Endothelial cell of umbilical vein (primary cell): ENCODE data around the gene CEP83. TPM values are rescaled to one million over a fixed set of nuclear protein-coding genes. Genes with fewer than 3 reads are reported as not detected.

Experiments used
- BruUV-seq: library from RNA; stranded (reverse); fragments of 400-500 nt; replicated peaks from 2 replicates; lab custom pipeline; 2021; lab: Mats Ljungman, UMichigan
- CTCF ChIA-PET: fragments of 300-600, 350-600 bp; sonication (Branson Sonifier 250); formaldehyde crosslinking; loops from one replicate; lab custom pipeline; 2021; ENCODE audit warnings: antibody characterized with exemption, inconsistent platforms; lab: Charles Lee
- POLR2A ChIA-PET: fragments of 300-600, 350-600 bp; sonication (Branson Sonifier 250); formaldehyde crosslinking; loops from one replicate; lab custom pipeline; 2021; ENCODE audit warnings: antibody characterized with exemption, inconsistent platforms; lab: Charles Lee
- DNase-seq: peaks from one replicate; pipeline ENCODE4 v3.0.0-alpha.2; 2011; ENCODE audit warnings: low read depth, low spot score
- FAIRE-seq: peaks from 2 replicates; lab custom pipeline; 2011; peaks lifted over from hg19 to GRCh38; lab: Jason Lieb, UNC
- H2AFZ ChIP-seq: 2 replicates; pipeline ENCODE4 v1.6.0; 2012; ENCODE audit warnings: low read depth, low read length, control low read depth, inconsistent platforms
- H3K27ac ChIP-seq: 2 replicates; pipeline ENCODE4 v1.5.1; 2011; ENCODE audit warnings: low read depth, mild to moderate bottlenecking, control low read depth, low read length, moderate library complexity; ENCODE audit not compliant: insufficient read depth
- H3K27me3 ChIP-seq, 2 experiments: 2 replicates each; pipeline versions ENCODE4 v1.6.0 to v1.6.1; 2011; ENCODE audit warnings: low read length in 2 of 2, mixed read lengths in 1 of 2; ENCODE audit not compliant: control insufficient read depth in 2 of 2, insufficient read depth in 2 of 2
- H3K36me3 ChIP-seq, 2 experiments: 2 replicates in 1 of 2; 3 replicates in 1 of 2; pipeline ENCODE4 v1.5.1; 2011; ENCODE audit warnings: low read length in 2 of 2, mild to moderate bottlenecking in 1 of 2, moderate library complexity in 1 of 2; ENCODE audit not compliant: control insufficient read depth in 2 of 2, insufficient read depth in 2 of 2; ENCODE audit errors: extremely low read depth in 1 of 2
- H3K4me1 ChIP-seq: 3 replicates; pipeline ENCODE4 v1.5.1; 2011; ENCODE audit warnings: mild to moderate bottlenecking, low read length; ENCODE audit not compliant: control insufficient read depth, insufficient read depth; ENCODE audit errors: extremely low read depth
- H3K4me2 ChIP-seq: 2 replicates; pipeline ENCODE4 v1.6.1; 2011; ENCODE audit warnings: low read length, control low read depth, mixed read lengths; ENCODE audit not compliant: insufficient read depth
- H3K4me3 ChIP-seq, 3 experiments: fragments of 200-600 bp in 1 of 3; sonication (generic), shearing (Covaris generic) in 1 of 3; replicated peaks in 1 of 3; 2 replicates each; pipeline ENCODE4 v1.5.1; 2011 to 2016; ENCODE audit warnings: control low read depth in 3 of 3, low read length in 3 of 3, mild to moderate bottlenecking in 2 of 3, inconsistent platforms in 1 of 3, low read depth in 1 of 3, moderate library complexity in 1 of 3; ENCODE audit not compliant: insufficient read depth in 1 of 3
- H3K79me2 ChIP-seq: 2 replicates; pipeline ENCODE4 v1.6.0; 2012; ENCODE audit warnings: low read length, inconsistent platforms; ENCODE audit not compliant: control insufficient read depth, insufficient read depth
- H3K9ac ChIP-seq: replicated peaks from 2 replicates; pipeline ENCODE3; 2011; ENCODE audit warnings: low read length, control low read depth; ENCODE audit not compliant: insufficient read depth; ENCODE audit errors: extremely low read depth
- H3K9me1 ChIP-seq: replicated peaks from 3 replicates; pipeline ENCODE4 v1.6.0; 2011; ENCODE audit warnings: mild to moderate bottlenecking, low read length; ENCODE audit not compliant: control insufficient read depth, insufficient read depth; ENCODE audit errors: extremely low read depth
- H3K9me3 ChIP-seq: replicated peaks from 2 replicates; pipeline ENCODE4 v1.5.1; 2012; ENCODE audit warnings: low read length, inconsistent platforms; ENCODE audit not compliant: control insufficient read depth, insufficient read depth
- H4K20me1 ChIP-seq: replicated peaks from 2 replicates; pipeline ENCODE3; 2011; ENCODE audit warnings: mild to moderate bottlenecking, low read length; ENCODE audit not compliant: control insufficient read depth, insufficient read depth; ENCODE audit errors: extremely low read depth
- EZH2 ChIP-seq: IDR thresholded peaks from 2 replicates; pipeline ENCODE4 v1.6.1; 2012; ENCODE audit warnings: borderline replicate concordance, low read depth, mild to moderate bottlenecking, moderate library complexity, low read length, inconsistent platforms; ENCODE audit not compliant: severe bottlenecking
- FOS ChIP-seq: IDR thresholded peaks from 2 replicates; pipeline ENCODE4 v1.6.1; 2011; ENCODE audit warnings: mild to moderate bottlenecking, low read length, moderate library complexity, borderline replicate concordance; ENCODE audit not compliant: insufficient read depth
- GATA2 ChIP-seq: IDR thresholded peaks from 2 replicates; pipeline ENCODE4 v1.7.0; 2011; ENCODE audit warnings: low read depth, mild to moderate bottlenecking, moderate library complexity, mixed read lengths, low read length; ENCODE audit not compliant: insufficient read length, insufficient read depth
- JUN ChIP-seq: IDR thresholded peaks from 2 replicates; pipeline ENCODE4 v1.6.1; 2011; ENCODE audit warnings: borderline replicate concordance, low read depth; ENCODE audit not compliant: insufficient read length, insufficient read depth
- MYC ChIP-seq: IDR thresholded peaks from one replicate; pipeline ENCODE4 v1.6.1; 2011; ENCODE audit warnings: mild to moderate bottlenecking, low read depth, low read length
- POLR2A ChIP-seq: IDR thresholded peaks from 2 replicates; pipeline ENCODE4 v1.6.1; 2012; ENCODE audit warnings: low read depth, mild to moderate bottlenecking, control low read depth, low read length
- POLR2AphosphoS5 ChIP-seq: IDR thresholded peaks from 2 replicates; pipeline ENCODE4 v1.6.1; 2012; ENCODE audit warnings: low read depth, mild to moderate bottlenecking, control low read depth, low read length, moderate library complexity; ENCODE audit not compliant: insufficient read depth
- dilution Hi-C: fragments of 300-500 bp; cut with MboI; formaldehyde crosslinking; loops from one replicate; pipeline ENCODE4 v1.15.0; 2019; ENCODE audit warnings: low sequenced_read_pairs; ENCODE audit not compliant: extremely low pct_ligation_motif_present
- intact Hi-C: fragments of 100-400 bp; cut with micrococcal nuclease; formaldehyde crosslinking; loops from one replicate; pipeline ENCODE4 v1.10.0; 2022
- polyA plus RNA-seq, 4 experiments: library from polyadenylated mRNA; depleted of rRNA in 3 of 4; stranded (reverse) in 3 of 4; unstranded in 1 of 4; fragments of >200 nt; gene quantifications; 2 replicates each; pipeline versions ENCODE4 v1.2.1 to v1.2.3, GENCODE V29; 2011 to 2012; ENCODE audit warnings: missing spikeins in 1 of 4
- total RNA-seq: library from RNA; stranded (reverse); gene quantifications from 2 replicates; pipeline ENCODE4 v1.2.3, GENCODE V29; 2021
- TF ChIP-seq, protein P1 (sequence below), 2 donors: IDR thresholded peaks; 1 replicate in 1 of 2; 2 replicates in 1 of 2; pipeline ENCODE4 v1.5.1; 2011; ENCODE audit warnings: low read length in 2 of 2, mild to moderate bottlenecking in 2 of 2, moderate library complexity in 2 of 2, control low read depth in 1 of 2, inconsistent platforms in 1 of 2, low read depth in 1 of 2; ENCODE audit not compliant: insufficient read depth in 1 of 2; ENCODE audit errors: extremely low read depth in 1 of 2
- TF ChIP-seq, protein P2 (sequence below): IDR thresholded peaks from 2 replicates; pipeline ENCODE4 v1.6.1; 2011; ENCODE audit not compliant: insufficient read depth, insufficient read length

CEP83 gene
- total and polyA plus RNA-seq, 2 donors (not counting 3 experiments of a cell fraction or from before 2014, with no cell fraction given): 2.9 to 15.3 TPM

DNA sequence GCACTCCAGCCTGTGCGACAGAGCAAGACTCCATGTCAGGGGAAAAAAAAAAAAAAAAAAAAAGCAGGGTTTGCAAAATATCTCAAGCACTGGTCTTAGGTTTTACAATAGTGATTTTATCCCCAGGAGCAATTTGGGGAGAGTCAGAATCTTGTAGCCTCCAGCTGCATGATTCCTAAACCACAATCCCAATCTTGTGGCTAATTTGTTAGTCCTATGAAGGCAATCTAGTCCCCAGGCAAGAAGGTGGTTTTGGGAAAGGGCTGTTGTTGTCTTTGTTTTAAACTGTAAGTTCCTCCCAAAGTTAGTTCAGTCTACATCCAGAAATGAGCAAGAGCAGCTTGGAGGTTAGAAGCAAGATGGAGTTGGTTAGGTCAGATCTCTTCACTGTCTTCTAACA lies 175.6 kb downstream of the CEP83 start:
- no peak overlapping the region for H3K4me2 ChIP-seq
- TF ChIP-seq POLR2A (no peak), FOS (no peak), EZH2 (no peak), MYC (no peak), JUN (no peak), POLR2AphosphoS5 (no peak), GATA2 (no peak)
- TF ChIP-seq, protein P1, sequence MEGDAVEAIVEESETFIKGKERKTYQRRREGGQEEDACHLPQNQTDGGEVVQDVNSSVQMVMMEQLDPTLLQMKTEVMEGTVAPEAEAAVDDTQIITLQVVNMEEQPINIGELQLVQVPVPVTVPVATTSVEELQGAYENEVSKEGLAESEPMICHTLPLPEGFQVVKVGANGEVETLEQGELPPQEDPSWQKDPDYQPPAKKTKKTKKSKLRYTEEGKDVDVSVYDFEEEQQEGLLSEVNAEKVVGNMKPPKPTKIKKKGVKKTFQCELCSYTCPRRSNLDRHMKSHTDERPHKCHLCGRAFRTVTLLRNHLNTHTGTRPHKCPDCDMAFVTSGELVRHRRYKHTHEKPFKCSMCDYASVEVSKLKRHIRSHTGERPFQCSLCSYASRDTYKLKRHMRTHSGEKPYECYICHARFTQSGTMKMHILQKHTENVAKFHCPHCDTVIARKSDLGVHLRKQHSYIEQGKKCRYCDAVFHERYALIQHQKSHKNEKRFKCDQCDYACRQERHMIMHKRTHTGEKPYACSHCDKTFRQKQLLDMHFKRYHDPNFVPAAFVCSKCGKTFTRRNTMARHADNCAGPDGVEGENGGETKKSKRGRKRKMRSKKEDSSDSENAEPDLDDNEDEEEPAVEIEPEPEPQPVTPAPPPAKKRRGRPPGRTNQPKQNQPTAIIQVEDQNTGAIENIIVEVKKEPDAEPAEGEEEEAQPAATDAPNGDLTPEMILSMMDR (IDR thresholded peaks at IDR 0.05; ENCODE audit: extremely low read depth in 1 of 2, insufficient read depth in 1 of 2, low read depth in 1 of 2, low read length in 2 of 2): no peak
- TF ChIP-seq, protein P2, sequence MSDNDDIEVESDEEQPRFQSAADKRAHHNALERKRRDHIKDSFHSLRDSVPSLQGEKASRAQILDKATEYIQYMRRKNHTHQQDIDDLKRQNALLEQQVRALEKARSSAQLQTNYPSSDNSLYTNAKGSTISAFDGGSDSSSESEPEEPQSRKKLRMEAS: no peak
- no peaks in the 10 kb centered on the region for H3K9me3 ChIP-seq
- no TSS peak for BruUV-seq
- no peak for DNase-seq
- intact Hi-C loops (no loop called here), dilution Hi-C loops (no loop called here)
- H4K20me1 ChIP-seq: no peaks in the 10 kb centered on the region
- H3K27me3 ChIP-seq: peaks cover 2 to 6% of the 10 kb centered on the region in 2 experiments
- H3K79me2 ChIP-seq: no peaks in the 10 kb centered on the region
- H3K9me1 ChIP-seq: no peaks in the 10 kb centered on the region
- H2AFZ ChIP-seq: no peak overlapping the region
- ChIA-PET POLR2A (no interaction called here), CTCF (interaction anchor here (0.6 kb wide), 1 partner anchor 675 kb away, joined by 5 read pairs; no protein-coding TSS in a partner anchor)
- FAIRE-seq: no peak
- H3K4me1 ChIP-seq: peaks cover 11% of the 10 kb centered on the region
- H3K4me3 ChIP-seq: no peak overlapping the region
- H3K27ac ChIP-seq: no peak overlapping the region
- H3K9ac ChIP-seq: no peak overlapping the region
- H3K36me3 ChIP-seq: no peaks in the 10 kb centered on the region
